ENCODE results near the gene GARRE1.
"Not testable (repeated sequence)": the region's sequence is repeated elsewhere in the genome, so short reads cannot be mapped to it uniquely, and the experiment has no call there.

GARRE1 gene, protein sequence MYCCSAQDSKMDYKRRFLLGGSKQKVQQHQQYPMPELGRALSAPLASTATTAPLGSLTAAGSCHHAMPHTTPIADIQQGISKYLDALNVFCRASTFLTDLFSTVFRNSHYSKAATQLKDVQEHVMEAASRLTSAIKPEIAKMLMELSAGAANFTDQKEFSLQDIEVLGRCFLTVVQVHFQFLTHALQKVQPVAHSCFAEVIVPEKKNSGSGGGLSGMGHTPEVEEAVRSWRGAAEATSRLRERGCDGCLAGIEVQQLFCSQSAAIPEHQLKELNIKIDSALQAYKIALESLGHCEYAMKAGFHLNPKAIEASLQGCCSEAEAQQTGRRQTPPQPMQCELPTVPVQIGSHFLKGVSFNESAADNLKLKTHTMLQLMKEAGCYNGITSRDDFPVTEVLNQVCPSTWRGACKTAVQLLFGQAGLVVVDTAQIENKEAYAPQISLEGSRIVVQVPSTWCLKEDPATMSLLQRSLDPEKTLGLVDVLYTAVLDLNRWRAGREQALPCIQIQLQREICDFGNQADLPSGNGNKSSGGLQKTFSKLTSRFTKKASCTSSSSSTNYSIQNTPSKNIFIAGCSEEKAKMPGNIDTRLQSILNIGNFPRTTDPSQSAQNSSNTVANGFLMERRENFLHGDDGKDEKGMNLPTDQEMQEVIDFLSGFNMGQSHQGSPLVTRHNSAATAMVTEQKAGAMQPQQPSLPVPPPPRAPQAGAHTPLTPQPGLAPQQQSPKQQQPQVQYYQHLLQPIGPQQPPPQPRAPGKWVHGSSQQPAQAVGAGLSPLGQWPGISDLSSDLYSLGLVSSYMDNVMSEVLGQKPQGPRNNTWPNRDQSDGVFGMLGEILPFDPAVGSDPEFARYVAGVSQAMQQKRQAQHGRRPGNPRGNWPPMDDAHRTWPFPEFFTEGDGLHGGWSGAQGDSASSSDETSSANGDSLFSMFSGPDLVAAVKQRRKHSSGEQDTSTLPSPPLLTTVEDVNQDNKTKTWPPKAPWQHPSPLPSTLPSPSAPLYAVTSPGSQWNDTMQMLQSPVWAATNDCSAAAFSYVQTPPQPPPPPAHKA (N-terminal part only)

DNA sequence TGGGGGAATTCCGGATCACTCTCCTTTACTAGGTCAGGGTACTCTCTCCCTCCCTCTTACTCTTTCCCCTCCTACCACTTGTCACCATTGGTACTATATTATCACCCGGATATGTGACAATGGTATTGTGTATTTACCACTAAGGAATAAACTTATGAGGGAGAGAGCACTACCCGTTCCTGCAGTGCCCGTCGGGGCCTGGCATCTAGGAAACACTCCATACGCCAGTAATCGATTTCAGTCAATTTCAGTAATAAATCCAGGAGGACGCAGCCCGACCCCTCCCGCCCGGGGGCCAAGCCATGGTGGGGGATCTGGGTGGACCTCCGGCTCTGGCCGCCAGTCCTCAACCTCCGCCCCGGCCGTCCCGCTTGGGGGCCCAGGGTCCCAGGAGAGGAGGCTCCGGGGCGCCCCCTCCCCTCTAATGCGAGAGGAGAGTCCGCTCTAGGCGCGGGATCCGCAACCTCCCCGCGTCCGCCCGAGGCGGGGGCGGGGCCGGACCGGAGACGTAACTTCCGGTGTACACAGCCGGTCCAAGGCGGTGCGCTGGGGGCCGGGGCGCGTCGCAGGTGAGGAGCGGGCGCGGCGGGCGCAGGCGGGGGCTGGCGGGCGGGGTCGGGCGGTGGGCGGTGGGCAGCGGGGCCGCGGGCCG is at the start of gene GARRE1:
Gene GARRE1 (plus strand): TSS at position 509 of the 652 bp plus-strand sequence. CDS start 45,920 bp downstream, outside the sequence.
- no peak for TF ChIP-seq EZH2phosphoT487 (IDR thresholded peaks at IDR 0.05; ENCODE audit: borderline replicate concordance, low read length)
- TF ChIP-seq, protein P1, sequence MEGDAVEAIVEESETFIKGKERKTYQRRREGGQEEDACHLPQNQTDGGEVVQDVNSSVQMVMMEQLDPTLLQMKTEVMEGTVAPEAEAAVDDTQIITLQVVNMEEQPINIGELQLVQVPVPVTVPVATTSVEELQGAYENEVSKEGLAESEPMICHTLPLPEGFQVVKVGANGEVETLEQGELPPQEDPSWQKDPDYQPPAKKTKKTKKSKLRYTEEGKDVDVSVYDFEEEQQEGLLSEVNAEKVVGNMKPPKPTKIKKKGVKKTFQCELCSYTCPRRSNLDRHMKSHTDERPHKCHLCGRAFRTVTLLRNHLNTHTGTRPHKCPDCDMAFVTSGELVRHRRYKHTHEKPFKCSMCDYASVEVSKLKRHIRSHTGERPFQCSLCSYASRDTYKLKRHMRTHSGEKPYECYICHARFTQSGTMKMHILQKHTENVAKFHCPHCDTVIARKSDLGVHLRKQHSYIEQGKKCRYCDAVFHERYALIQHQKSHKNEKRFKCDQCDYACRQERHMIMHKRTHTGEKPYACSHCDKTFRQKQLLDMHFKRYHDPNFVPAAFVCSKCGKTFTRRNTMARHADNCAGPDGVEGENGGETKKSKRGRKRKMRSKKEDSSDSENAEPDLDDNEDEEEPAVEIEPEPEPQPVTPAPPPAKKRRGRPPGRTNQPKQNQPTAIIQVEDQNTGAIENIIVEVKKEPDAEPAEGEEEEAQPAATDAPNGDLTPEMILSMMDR (IDR thresholded peaks at IDR 0.05; ENCODE audit: low read depth, low read length, poor library complexity, severe bottlenecking) = peak; percentile 28
- peaks cover 7% of the 10 kb centered on the region; the same call in 1 of the 2 replicates for H3F3A ChIP-seq (ENCODE audit: control insufficient read depth, insufficient read depth)

DNA sequence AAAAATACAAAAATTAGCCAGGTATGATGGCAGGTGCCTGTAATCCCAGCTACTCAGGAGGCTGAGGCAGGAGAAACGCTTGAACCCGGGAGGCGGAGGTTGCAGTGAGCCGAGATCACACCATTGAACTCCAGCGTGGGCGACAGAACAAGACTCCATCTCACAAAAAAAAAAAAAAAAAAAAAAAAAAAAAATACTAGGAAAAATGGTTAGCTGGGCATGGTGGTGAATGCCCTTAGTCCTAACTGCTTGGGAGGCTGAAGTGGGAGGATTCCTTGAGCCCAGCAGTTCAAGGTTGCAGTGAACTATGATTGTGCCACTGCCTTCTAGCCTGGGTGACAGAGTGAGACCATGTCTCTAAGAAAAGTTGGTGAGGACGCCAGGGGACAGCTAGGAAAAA is 49.0 kb upstream of the GARRE1 start:
- Histone ChIP-seq H3K79me2 (ENCODE audit: control insufficient read depth, low read length) (peaks cover 51% of the 10 kb centered on the region), H3K4me1 (ENCODE audit: control insufficient read depth, low read length) (peaks cover 15% of the 10 kb centered on the region), H3K36me3 (ENCODE audit: control insufficient read depth, low read length) (peaks cover 86% of the 10 kb centered on the region), H3F3A (ENCODE audit: control insufficient read depth, insufficient read depth) (peaks cover 20% of the 10 kb centered on the region)
- H3K9me3 ChIP-seq (ENCODE audit: control insufficient read depth, insufficient read depth, low read length); H3K4me3 ChIP-seq (ENCODE audit: low read length); H3K9me2 ChIP-seq (replicated peaks; ENCODE audit: control insufficient read depth, low read length); H3K4me2 ChIP-seq (ENCODE audit: low read length); H4K20me1 ChIP-seq (ENCODE audit: control insufficient read depth, insufficient read depth, low read depth, low read length); H3K27ac ChIP-seq (ENCODE audit: low read depth, low read length); H3K27me3 ChIP-seq (ENCODE audit: control insufficient read depth, low read length): not testable (repeated sequence)

More for the DNA sequence above, at the start of gene GARRE1:
- Histone ChIP-seq H3K27ac (ENCODE audit: low read depth, low read length) (peak within 1 kb of the TSS; percentile 26), H3K9me2 (replicated peaks; ENCODE audit: control insufficient read depth, low read length) (no peaks in the 10 kb centered on the region), H3K79me2 (ENCODE audit: control insufficient read depth, low read length) (peaks cover 36% of the 10 kb centered on the region), H4K20me1 (ENCODE audit: control insufficient read depth, insufficient read depth, low read depth, low read length) (no peaks in the 10 kb centered on the region), H3K36me3 (ENCODE audit: control insufficient read depth, low read length) (no peaks in the 10 kb centered on the region), H3K4me3 (ENCODE audit: low read length) (peak within 1 kb of the TSS; percentile 91), H3K4me2 (ENCODE audit: low read length) (peak within 1 kb of the TSS; percentile 86), H3K4me1 (ENCODE audit: control insufficient read depth, low read length) (peaks cover 17% of the 10 kb centered on the region), H3K27me3 (ENCODE audit: control insufficient read depth, low read length) (no peaks in the 10 kb centered on the region), H3K9me3 (ENCODE audit: control insufficient read depth, insufficient read depth, low read length) (no peaks in the 10 kb centered on the region)

DNA sequence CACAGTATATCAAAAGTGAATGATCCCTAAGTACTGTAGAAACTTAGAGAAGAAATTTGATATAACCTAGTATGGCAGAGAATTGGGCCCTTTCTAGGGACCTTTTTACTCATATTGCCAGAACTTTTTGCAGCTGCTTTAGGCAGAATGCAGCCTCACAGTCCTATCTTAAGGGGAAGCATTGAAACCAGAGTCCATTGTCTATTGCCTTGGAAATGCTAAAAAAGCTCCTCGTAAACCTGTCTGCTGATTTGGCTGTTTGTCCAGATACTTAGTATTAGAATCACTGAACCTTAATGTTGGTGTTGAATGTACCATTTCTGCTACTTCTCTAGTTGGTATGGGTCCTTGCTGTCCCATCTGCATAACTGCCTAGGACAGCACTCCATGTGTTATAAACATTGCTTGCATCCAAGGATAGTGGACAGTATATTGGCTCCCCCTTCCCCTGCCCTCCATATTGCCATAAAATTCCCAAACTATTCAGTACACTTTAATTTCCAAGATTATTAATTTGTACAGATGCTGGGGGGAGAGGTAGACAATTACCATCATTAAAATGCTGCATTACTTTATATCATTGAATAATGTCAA is 46.0 kb upstream of the GARRE1 start:
- no peak overlapping the region for H3K4me2 ChIP-seq (ENCODE audit: low read length)
- H3K27me3 ChIP-seq (ENCODE audit: control insufficient read depth, low read length) = no peaks in the 10 kb centered on the region
- peaks cover 34% of the 10 kb centered on the region for H3K79me2 ChIP-seq (ENCODE audit: control insufficient read depth, low read length)
- H3K4me1 ChIP-seq (ENCODE audit: control insufficient read depth, low read length) = no peaks in the 10 kb centered on the region
- H3K36me3 ChIP-seq (ENCODE audit: control insufficient read depth, low read length) = peaks cover 84% of the 10 kb centered on the region
- H4K20me1 ChIP-seq (ENCODE audit: control insufficient read depth, insufficient read depth, low read depth, low read length) = no peaks in the 10 kb centered on the region; the same call in none of the 2 replicates
- H3F3A ChIP-seq (ENCODE audit: control insufficient read depth, insufficient read depth) = peaks cover 28% of the 10 kb centered on the region
- H3K4me3 ChIP-seq (ENCODE audit: low read length) = no peak overlapping the region
- no peaks in the 10 kb centered on the region for H3K9me3 ChIP-seq (ENCODE audit: control insufficient read depth, insufficient read depth, low read length)
- TF ChIP-seq, protein P1 (IDR thresholded peaks at IDR 0.05; ENCODE audit: low read depth, low read length, poor library complexity, severe bottlenecking) = no peak
- TF ChIP-seq EZH2phosphoT487 (IDR thresholded peaks at IDR 0.05; ENCODE audit: borderline replicate concordance, low read length) = no peak
- H3K9me2 ChIP-seq (replicated peaks; ENCODE audit: control insufficient read depth, low read length) = no peaks in the 10 kb centered on the region
- H3K27ac ChIP-seq (ENCODE audit: low read depth, low read length) = no peak overlapping the region

Data from DOHH2 (cell line).